GM19023 (cell line): ENCODE results near the gene DNAJC5.

ENCODE experiments used
- ATAC-seq: cut with Tn5 transposase; IDR thresholded peaks from one replicate; pipeline ENCODE4 v1.9.1; 2021; ENCODE audit warnings: mild to moderate bottlenecking, moderate library complexity; ENCODE audit not compliant: unreplicated experiment

The DNAJC5 gene

GRCh38 chr20:63978319-63979228 lies 83.6 kb downstream of the DNAJC5 start:
- peak; percentile 41 for ATAC-seq

GRCh38 chr20:63979229-63979556 lies 84.3 kb downstream of the DNAJC5 start:
- no peak for ATAC-seq

- ATAC-seq, result no peak
Measured at GRCh38 chr20:63979557-63980316, 84.8 kb downstream of the DNAJC5 start, which contains the start of gene SAMD10. Gene SAMD10 (minus strand): TSS chr20:63979642. CDS start chr20:63979467, 175 bp downstream.

GRCh38 chr20:63980317-63980805 lies 85.4 kb downstream of the DNAJC5 start:
- peak; percentile 1 for ATAC-seq

- ATAC-seq, result peak; percentile 46
Measured at GRCh38 chr20:63980806-63981728, 86.1 kb downstream of the DNAJC5 start, which contains the start of gene PRPF6. Gene PRPF6 (plus strand): TSS chr20:63981132. CDS start chr20:63981246, 114 bp downstream.

GRCh38 chr20:63982937-63983336 lies 88.0 kb downstream of the DNAJC5 start:
- no peak for ATAC-seq
